Measurements from ENCODE around the gene GRAMD1B.

GRAMD1B gene

GRCh38 chr11:123616505-123617198 is 186.6 kb downstream of the GRAMD1B start:
- H3K4me3 ChIP-seq (ENCODE audit: low read depth, low read length): no peak overlapping the region
- no peak for DNase-seq (ENCODE audit: low read depth)
- TF ChIP-seq POLR2A (IDR thresholded peaks at IDR 0.05; ENCODE audit: extremely low read depth, insufficient read length): no peak
- TF ChIP-seq MYC (IDR thresholded peaks at IDR 0.05; ENCODE audit: low read depth, low read length): no peak
- TF ChIP-seq MAX (IDR thresholded peaks at IDR 0.05; ENCODE audit: low read depth, low read length): no peak
- no peak for TF ChIP-seq CTCF (IDR thresholded peaks at IDR 0.05; ENCODE audit: low read depth, low read length)

- TF ChIP-seq MYC (IDR thresholded peaks at IDR 0.05; ENCODE audit: low read depth, low read length) (no peak), POLR2A (IDR thresholded peaks at IDR 0.05; ENCODE audit: extremely low read depth, insufficient read length) (no peak), CTCF (IDR thresholded peaks at IDR 0.05; ENCODE audit: low read depth, low read length) (no peak), MAX (IDR thresholded peaks at IDR 0.05; ENCODE audit: low read depth, low read length) (no peak)
- H3K4me3 ChIP-seq (ENCODE audit: low read depth, low read length): no peak overlapping the region
- DNase-seq (ENCODE audit: low read depth): no peak
Measured at GRCh38 chr11:123622576-123622975, 192.5 kb downstream of the GRAMD1B start.

GRCh38 chr11:123624974-123625373 is 194.9 kb downstream of the GRAMD1B start:
- no peak overlapping the region for H3K4me3 ChIP-seq (ENCODE audit: low read depth, low read length)
- TF ChIP-seq MAX (IDR thresholded peaks at IDR 0.05; ENCODE audit: low read depth, low read length) (no peak), POLR2A (IDR thresholded peaks at IDR 0.05; ENCODE audit: extremely low read depth, insufficient read length) (no peak), MYC (IDR thresholded peaks at IDR 0.05; ENCODE audit: low read depth, low read length) (no peak)
- DNase-seq (ENCODE audit: low read depth): no peak

- DNase-seq (ENCODE audit: low read depth): peak; percentile 11
- TF ChIP-seq POLR2A (IDR thresholded peaks at IDR 0.05; ENCODE audit: extremely low read depth, insufficient read length): no peak
- TF ChIP-seq MAX (IDR thresholded peaks at IDR 0.05; ENCODE audit: low read depth, low read length): no peak
- TF ChIP-seq CTCF (IDR thresholded peaks at IDR 0.05; ENCODE audit: low read depth, low read length): no peak
- no peak for TF ChIP-seq MYC (IDR thresholded peaks at IDR 0.05; ENCODE audit: low read depth, low read length)
- no peak overlapping the region for H3K4me3 ChIP-seq (ENCODE audit: low read depth, low read length)
Measured at GRCh38 chr11:123628936-123629683, 199.0 kb downstream of the GRAMD1B start.

- no peak for DNase-seq (ENCODE audit: low read depth)
- no peak for TF ChIP-seq MYC (IDR thresholded peaks at IDR 0.05; ENCODE audit: low read depth, low read length)
- no peak for TF ChIP-seq POLR2A (IDR thresholded peaks at IDR 0.05; ENCODE audit: extremely low read depth, insufficient read length)
- no peak for TF ChIP-seq CTCF (IDR thresholded peaks at IDR 0.05; ENCODE audit: low read depth, low read length)
- no peak for TF ChIP-seq MAX (IDR thresholded peaks at IDR 0.05; ENCODE audit: low read depth, low read length)
- H3K4me3 ChIP-seq (ENCODE audit: low read depth, low read length): no peak overlapping the region
Measured at GRCh38 chr11:123630126-123630608, 200.1 kb downstream of the GRAMD1B start.

GRCh38 chr11:123640029-123640428 is 210.0 kb downstream of the GRAMD1B start:
- no peak for TF ChIP-seq MAX (IDR thresholded peaks at IDR 0.05; ENCODE audit: low read depth, low read length)
- no peak for TF ChIP-seq CTCF (IDR thresholded peaks at IDR 0.05; ENCODE audit: low read depth, low read length)
- no peak for TF ChIP-seq POLR2A (IDR thresholded peaks at IDR 0.05; ENCODE audit: extremely low read depth, insufficient read length)
- no peak for TF ChIP-seq MYC (IDR thresholded peaks at IDR 0.05; ENCODE audit: low read depth, low read length)
- no peak for DNase-seq (ENCODE audit: low read depth)
- no peak overlapping the region for H3K4me3 ChIP-seq (ENCODE audit: low read depth, low read length)
